Activated CD8-positive, alpha-beta T cell treated with anti-CD3 and anti-CD28 coated beads, Interleukin-2, amount 10 ng/mL, durations not matched to agents 7 days and 5 days (primary cell): ENCODE results near the gene DHPS. TPM values are rescaled to one million over a fixed set of nuclear protein-coding genes. Genes with fewer than 3 reads are reported as not detected.

Experiments used
- ATAC-seq: fragments of 150-1000 bp; cut with Tn5 transposase; one replicate; pipeline ENCODE4 v1.10.0; 2021; ENCODE audit warnings: moderate library complexity
- CTCF ChIA-PET: fragments of 350-600 bp; sonication (Branson Sonifier 250); formaldehyde crosslinking; loops from one replicate; lab custom pipeline; 2021; ENCODE audit warnings: antibody characterized with exemption; lab: Charles Lee
- POLR2A ChIA-PET: fragments of 350-600 bp; sonication (Branson Sonifier 250); formaldehyde crosslinking; loops from one replicate; lab custom pipeline; 2021; ENCODE audit warnings: antibody characterized with exemption; lab: Charles Lee
- DNase-seq: peaks from one replicate; pipeline ENCODE4 v3.0.0-alpha.2; 2020
- H3K27ac Mint-ChIP-seq: one replicate; pipeline ENCODE4 v1.8.0; 2021; ENCODE audit warnings: mild to moderate bottlenecking, mixed read lengths
- H3K27me3 Mint-ChIP-seq: one replicate; pipeline ENCODE4 v1.8.0; 2021; ENCODE audit warnings: low read depth, mixed read lengths
- H3K36me3 Mint-ChIP-seq: one replicate; pipeline ENCODE4 v1.8.0; 2021; ENCODE audit warnings: low read depth, mixed read lengths
- H3K4me1 Mint-ChIP-seq: one replicate; pipeline ENCODE4 v1.8.0; 2021; ENCODE audit warnings: low read depth, mixed read lengths
- H3K4me3 Mint-ChIP-seq: one replicate; pipeline ENCODE4 v1.8.0; 2021; ENCODE audit warnings: mild to moderate bottlenecking, mixed read lengths
- H3K9me3 Mint-ChIP-seq: one replicate; pipeline ENCODE4 v1.8.0; 2022; ENCODE audit warnings: mixed read lengths; ENCODE audit not compliant: insufficient read depth
- total RNA-seq, 2 experiments: library from RNA; stranded (reverse); gene quantifications; one replicate each; pipeline ENCODE4 v1.2.3, GENCODE V29; 2021

Gene DHPS
- total RNA-seq, 2 experiments from 2014 or later = 109 to 121 TPM

DNA sequence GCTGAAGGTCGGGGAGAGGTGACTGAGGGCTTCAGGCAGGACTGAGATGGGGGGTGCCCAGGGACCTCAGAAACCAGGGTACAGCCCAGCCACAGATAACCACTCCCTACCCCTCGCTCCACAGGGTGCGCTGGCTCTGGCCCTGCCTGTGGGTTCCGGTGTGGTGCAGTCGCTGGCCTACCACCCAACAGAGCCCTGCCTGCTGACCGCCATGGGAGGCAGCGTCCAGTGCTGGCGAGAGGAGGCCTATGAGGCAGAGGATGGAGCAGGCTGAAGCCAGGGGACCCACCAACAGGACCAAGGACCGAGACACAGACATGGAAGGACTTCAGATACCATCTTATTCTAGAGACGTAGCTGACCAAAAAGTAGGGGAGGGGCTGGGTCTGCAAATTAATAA, 6.3 kb downstream of the DHPS start:
- ChIA-PET CTCF (interaction anchor here (2.1 kb wide), 1 partner anchor 82 kb away, joined by 5 read pairs; no protein-coding TSS in a partner anchor), POLR2A (no interaction called here)
- no peak for ATAC-seq
- Mint-ChIP-seq H3K27ac (no peak overlapping the region), H3K27me3 (no peaks in the 10 kb centered on the region), H3K9me3 (no peaks in the 10 kb centered on the region), H3K4me3 (no peak overlapping the region), H3K36me3 (peaks cover 52% of the 10 kb centered on the region), H3K4me1 (peaks cover 29% of the 10 kb centered on the region)
- no peak for DNase-seq

DNA sequence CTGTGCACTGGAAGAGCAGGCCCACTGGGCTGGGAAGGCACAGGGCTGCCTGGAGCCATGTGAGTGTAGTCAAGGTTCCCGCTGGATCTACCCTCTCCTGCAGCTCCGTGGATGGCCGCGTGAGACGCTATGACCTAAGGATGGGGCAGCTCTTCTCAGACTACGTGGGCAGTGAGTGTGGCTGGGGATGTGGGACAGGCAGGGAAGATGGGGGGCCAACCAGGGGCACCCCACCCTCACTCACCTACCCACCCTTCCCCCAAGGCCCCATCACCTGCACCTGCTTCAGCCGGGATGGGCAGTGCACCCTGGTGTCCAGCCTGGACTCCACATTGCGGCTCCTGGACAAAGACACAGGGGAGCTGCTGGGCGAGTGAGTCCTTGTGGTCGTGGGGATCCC, 8.9 kb downstream of the DHPS start:
- no peaks in the 10 kb centered on the region for H3K9me3 Mint-ChIP-seq
- ATAC-seq (no peak), DNase-seq (no peak)
- peaks cover 34% of the 10 kb centered on the region for H3K4me1 Mint-ChIP-seq
- H3K4me3 Mint-ChIP-seq = no peak overlapping the region
- ChIA-PET CTCF (interaction anchor here (1.2 to 2.3 kb wide), 10 partner anchors 9 to 177 kb away, joined by 3 to 13 read pairs (median 6); partner anchors contain the start of genes DHPS, FBXW9, ZNF490 and ZNF791), POLR2A (interaction anchor here (1.6 kb wide), 1 partner anchor 109 kb away, joined by 4 read pairs; no protein-coding TSS in a partner anchor)
- no peak overlapping the region for H3K27ac Mint-ChIP-seq
- H3K36me3 Mint-ChIP-seq = peaks cover 47% of the 10 kb centered on the region
- H3K27me3 Mint-ChIP-seq = no peaks in the 10 kb centered on the region

DNA sequence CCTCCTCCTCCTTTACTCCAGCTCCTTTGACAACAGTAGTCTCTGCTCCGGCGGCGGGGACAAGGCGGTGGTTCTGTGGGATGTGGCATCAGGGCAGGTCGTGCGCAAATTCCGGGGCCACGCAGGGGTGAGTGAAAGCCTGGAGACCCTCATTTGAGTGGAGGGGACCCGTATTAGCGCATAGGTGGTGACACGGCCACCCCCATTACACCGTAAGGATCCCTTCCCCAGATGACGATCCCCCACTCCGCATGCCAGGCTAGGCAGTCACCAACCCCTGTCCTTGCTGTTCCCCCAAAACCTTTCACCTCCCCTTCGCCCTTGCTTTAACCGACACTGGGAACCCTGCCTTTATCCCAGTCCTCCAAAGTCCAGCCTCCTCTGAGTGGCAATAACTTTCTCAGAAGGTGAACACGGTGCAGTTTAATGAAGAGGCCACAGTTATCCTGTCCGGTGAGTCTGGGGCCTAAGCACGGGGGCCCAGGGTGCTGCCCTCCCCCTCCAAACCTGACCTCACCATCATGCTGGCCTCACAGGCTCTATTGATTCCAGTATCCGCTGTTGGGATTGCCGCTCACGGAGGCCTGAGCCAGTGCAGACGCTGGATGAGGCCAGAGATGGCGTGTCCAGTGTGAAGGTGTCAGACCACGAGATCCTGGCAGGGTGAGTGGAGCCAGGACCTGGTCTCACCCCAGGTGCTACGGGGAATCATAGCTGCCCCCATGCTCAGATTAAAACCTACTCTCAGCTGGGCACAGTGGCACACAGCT, 11.3 kb downstream of the DHPS start:
- H3K4me3 Mint-ChIP-seq = peak overlapping the region; percentile 86
- H3K9me3 Mint-ChIP-seq = no peaks in the 10 kb centered on the region
- H3K27ac Mint-ChIP-seq = peak overlapping the region; percentile 100
- ChIA-PET POLR2A (interaction anchor here (0.6 to 1.9 kb wide), 5 partner anchors 10 to 204 kb away, joined by 3 to 14 read pairs (median 4); partner anchors contain the start of gene DHPS), CTCF (interaction anchor here (1.0 to 1.8 kb wide), 3 partner anchors 107 to 177 kb away, joined by 3 to 4 read pairs (median 3); no protein-coding TSS in a partner anchor)
- H3K27me3 Mint-ChIP-seq = no peaks in the 10 kb centered on the region
- H3K36me3 Mint-ChIP-seq = peaks cover 32% of the 10 kb centered on the region
- H3K4me1 Mint-ChIP-seq = peaks cover 38% of the 10 kb centered on the region
- no peak for ATAC-seq
- no peak for DNase-seq

DNA sequence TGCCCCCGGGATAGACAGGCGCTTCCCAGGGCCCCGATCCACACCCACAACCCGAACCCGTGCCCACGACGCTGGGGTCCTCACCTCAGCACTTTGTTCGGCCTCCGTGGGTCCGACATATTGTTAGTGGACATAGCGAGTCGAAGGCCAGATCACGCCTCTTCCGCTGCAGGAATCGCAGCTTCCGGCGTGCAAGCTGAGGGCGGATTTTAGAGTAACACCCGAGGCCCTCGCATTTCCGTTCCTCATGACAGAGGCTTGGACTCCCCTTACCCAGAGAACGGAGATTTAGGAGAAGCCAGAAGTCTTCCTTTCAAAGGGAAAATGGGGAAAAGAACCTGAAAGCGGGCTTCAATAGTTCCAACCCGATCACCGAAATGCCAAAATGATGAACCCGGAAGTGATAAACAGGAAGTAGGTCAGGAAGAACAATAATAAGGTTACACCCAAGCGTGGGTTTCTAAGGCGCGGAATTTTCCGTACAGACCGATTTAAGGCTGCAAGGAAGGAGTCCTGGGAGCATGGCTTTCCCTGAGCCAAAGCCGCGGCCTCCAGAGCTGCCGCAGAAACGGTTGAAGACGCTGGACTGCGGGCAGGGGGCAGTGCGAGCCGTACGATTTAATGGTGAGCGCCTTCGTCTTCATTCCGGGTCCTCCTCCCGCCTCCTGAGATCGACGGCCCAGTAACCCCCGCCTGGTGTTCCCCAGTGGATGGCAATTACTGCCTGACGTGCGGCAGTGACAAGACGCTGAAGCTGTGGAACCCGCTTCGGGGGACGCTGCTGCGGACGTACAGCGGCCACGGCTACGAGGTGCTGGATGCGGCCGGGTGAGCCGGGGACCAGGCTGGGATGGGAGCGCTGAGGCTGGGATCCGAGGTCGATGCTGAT, 12.2 kb downstream of the DHPS start:
- peaks cover 36% of the 10 kb centered on the region for H3K36me3 Mint-ChIP-seq
- no peaks in the 10 kb centered on the region for H3K27me3 Mint-ChIP-seq
- H3K27ac Mint-ChIP-seq = peak overlapping the region; percentile 100
- peak overlapping the region; percentile 86 for H3K4me3 Mint-ChIP-seq
- no peaks in the 10 kb centered on the region for H3K9me3 Mint-ChIP-seq
- ATAC-seq = peak; percentile 36
- CTCF ChIA-PET = interaction anchor here (0.7 to 1.8 kb wide), 7 partner anchors 9 to 578 kb away, joined by 3 to 6 read pairs (median 4); no protein-coding TSS in a partner anchor
- peak; percentile 82 for DNase-seq
- H3K4me1 Mint-ChIP-seq = peaks cover 46% of the 10 kb centered on the region
- POLR2A ChIA-PET = interaction anchor here (0.6 to 1.9 kb wide), 7 partner anchors 9 to 204 kb away, joined by 3 to 14 read pairs (median 4); partner anchors contain the start of genes DHPS and GET3

DNA sequence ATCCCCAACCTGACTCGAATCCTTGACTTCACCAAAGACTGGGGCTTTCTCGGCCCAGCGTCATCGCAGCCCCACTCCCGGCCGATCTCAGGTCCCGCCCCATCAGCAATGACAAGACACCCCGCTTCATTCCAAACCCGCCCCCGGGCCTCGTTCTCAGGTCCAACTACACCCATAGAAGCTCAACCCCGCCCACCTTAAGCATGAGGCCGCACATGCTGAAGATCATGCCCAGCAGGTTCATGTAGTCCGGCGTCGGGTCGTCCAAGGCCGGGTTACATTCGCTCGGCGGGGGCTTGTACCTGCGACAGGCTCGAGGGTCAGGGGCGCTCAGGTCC, 12.8 kb downstream of the DHPS start:
- DNase-seq (peak; percentile 74), ATAC-seq (peak; percentile 24)
- H3K27ac Mint-ChIP-seq = peak overlapping the region; percentile 100
- no peaks in the 10 kb centered on the region for H3K27me3 Mint-ChIP-seq
- peaks cover 36% of the 10 kb centered on the region for H3K36me3 Mint-ChIP-seq
- H3K9me3 Mint-ChIP-seq = no peaks in the 10 kb centered on the region
- peak overlapping the region; percentile 86 for H3K4me3 Mint-ChIP-seq
- ChIA-PET POLR2A (interaction anchor here (0.6 to 1.9 kb wide), 6 partner anchors 9 to 506 kb away, joined by 3 to 14 read pairs (median 4); partner anchors contain the start of genes DHPS, GET3 and ZNF136), CTCF (interaction anchor here (0.7 to 1.8 kb wide), 5 partner anchors 9 to 578 kb away, joined by 3 to 6 read pairs (median 4); no protein-coding TSS in a partner anchor)
- peaks cover 51% of the 10 kb centered on the region for H3K4me1 Mint-ChIP-seq

DNA sequence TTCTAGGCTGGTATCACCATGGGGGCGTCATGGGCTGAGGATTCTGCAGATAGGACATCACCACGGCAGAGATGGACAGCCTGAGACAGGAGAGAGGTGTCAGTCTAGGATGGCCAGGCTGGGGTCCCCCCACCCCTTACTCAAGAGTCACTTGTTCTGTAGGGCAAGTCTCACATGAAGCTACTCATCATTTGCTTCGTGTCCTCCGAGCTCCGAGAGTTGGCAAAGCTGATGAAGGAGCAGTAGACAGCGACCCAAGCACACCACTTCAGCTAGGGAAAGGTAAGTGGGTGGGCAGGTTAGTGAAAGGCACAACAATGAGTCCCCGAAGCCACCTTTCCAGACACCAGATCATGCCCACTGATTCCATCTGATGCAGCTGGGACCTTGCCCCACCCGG, 13.3 kb downstream of the DHPS start:
- Mint-ChIP-seq H3K9me3 (no peaks in the 10 kb centered on the region), H3K4me1 (peaks cover 54% of the 10 kb centered on the region), H3K27me3 (no peaks in the 10 kb centered on the region), H3K4me3 (peak overlapping the region; percentile 86), H3K36me3 (peaks cover 40% of the 10 kb centered on the region), H3K27ac (peak overlapping the region; percentile 100)
- ATAC-seq (no peak), DNase-seq (no peak)
- ChIA-PET POLR2A (interaction anchor here (0.6 to 1.9 kb wide), 6 partner anchors 12 to 505 kb away, joined by 3 to 14 read pairs (median 4); partner anchors contain the start of genes DHPS, GET3 and ZNF136), CTCF (interaction anchor here (1.1 to 1.8 kb wide), 2 partner anchors 105 to 577 kb away, joined by 4 read pairs; no protein-coding TSS in a partner anchor)

DNA sequence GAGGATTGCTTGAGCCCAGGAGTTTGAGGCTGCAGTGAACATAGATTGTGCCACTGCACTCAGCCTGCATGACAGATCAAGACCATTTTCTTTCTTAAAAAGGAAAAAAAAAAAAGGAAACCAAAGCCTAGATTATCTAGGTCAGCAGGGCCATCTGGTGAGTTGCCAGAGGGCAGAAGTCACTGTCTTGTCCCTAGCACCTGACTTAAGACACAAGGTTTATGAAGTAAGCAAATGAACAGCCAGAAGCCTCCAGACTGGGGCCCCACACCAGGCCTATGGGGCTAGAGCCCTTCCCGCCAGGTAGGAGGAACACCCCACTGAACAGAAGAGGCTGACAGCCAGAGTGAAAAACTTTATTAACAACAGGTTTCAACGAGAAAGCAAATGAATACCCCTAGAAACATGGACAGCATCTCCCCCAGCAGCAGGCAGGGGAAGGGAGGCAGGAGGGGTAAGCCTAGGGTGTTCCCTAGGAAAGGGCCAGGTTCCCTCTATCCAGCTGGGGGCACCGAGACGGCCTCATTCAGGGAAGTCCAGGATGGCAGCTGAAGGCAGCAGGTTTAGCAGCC, 13.9 kb downstream of the DHPS start:
- DNase-seq (no peak), ATAC-seq (no peak)
- Mint-ChIP-seq H3K4me1 (peaks cover 54% of the 10 kb centered on the region), H3K36me3 (peaks cover 45% of the 10 kb centered on the region), H3K27me3 (no peaks in the 10 kb centered on the region), H3K9me3 (no peaks in the 10 kb centered on the region), H3K27ac (peak overlapping the region; percentile 64), H3K4me3 (peak overlapping the region; percentile 86)
- POLR2A ChIA-PET = interaction anchor here (0.6 kb wide), 1 partner anchor 67 kb away, joined by 3 read pairs; no protein-coding TSS in a partner anchor
- CTCF ChIA-PET = interaction anchor here (2.2 kb wide), 1 partner anchor 28 kb away, joined by 10 read pairs; no protein-coding TSS in a partner anchor

DNA sequence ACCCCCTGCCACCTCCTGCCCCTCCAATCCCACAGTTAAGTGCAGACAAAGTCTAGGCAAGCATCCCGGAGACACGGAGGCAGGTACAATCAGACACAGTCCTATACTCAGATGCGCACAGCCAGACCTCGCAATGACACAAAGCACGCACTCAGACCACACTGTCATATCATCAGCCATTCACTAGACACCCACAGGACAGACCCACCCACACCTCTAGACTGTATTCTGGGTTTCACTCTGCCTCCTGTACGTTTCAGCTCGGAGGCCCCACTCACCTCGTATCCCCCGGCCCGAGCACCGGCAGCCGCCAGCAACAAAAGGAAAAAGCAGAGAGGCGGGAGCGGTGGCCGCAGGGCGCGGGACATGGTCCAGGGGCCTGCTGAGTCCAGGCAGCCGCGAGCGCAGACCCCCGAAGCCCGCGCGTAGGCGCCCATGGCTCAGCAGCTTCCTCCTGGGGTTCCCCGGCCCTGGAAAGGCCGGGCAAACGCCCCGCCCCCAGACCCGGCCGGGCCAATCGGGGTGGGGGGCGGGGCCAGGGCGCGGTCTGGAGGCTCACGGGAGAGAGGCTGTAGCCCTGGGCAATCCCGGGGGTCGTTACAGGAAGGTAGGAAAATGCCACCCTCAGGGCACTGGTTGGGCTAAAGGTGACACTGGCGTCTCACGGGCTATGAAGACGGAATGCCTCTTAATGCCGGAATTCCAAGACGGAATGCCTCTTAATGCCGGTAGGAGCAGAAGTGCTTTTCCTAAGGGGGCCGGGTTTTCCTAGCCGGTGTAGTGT, 15.2 kb downstream of the DHPS start, which contains the start of the genes MAN2B1 and WDR83:
MAN2B1 (minus strand) TSS at position 478 of the 784 bp plus-strand sequence; CDS start at position 437, 41 bp downstream.
WDR83 (plus strand) TSS at position 543 of the 784 bp plus-strand sequence. CDS start 2,984 bp downstream, outside the sequence.
- H3K36me3 Mint-ChIP-seq = peaks cover 40% of the 10 kb centered on the region
- POLR2A ChIA-PET = interaction anchor here (0.6 to 1.0 kb wide), 4 partner anchors 26 to 271 kb away, joined by 3 read pairs; no protein-coding TSS in a partner anchor
- peak; percentile 78 for ATAC-seq
- no peaks in the 10 kb centered on the region for H3K27me3 Mint-ChIP-seq
- CTCF ChIA-PET = interaction anchor here (0.6 to 2.2 kb wide), 4 partner anchors 22 to 103 kb away, joined by 3 to 10 read pairs (median 6); no protein-coding TSS in a partner anchor
- peak within 1 kb of the TSS; percentile 86 for H3K4me3 Mint-ChIP-seq
- H3K9me3 Mint-ChIP-seq = no peaks in the 10 kb centered on the region
- peak; percentile 79 for DNase-seq
- peaks cover 51% of the 10 kb centered on the region for H3K4me1 Mint-ChIP-seq
- peak within 1 kb of the TSS; percentile 78 for H3K27ac Mint-ChIP-seq

DNA sequence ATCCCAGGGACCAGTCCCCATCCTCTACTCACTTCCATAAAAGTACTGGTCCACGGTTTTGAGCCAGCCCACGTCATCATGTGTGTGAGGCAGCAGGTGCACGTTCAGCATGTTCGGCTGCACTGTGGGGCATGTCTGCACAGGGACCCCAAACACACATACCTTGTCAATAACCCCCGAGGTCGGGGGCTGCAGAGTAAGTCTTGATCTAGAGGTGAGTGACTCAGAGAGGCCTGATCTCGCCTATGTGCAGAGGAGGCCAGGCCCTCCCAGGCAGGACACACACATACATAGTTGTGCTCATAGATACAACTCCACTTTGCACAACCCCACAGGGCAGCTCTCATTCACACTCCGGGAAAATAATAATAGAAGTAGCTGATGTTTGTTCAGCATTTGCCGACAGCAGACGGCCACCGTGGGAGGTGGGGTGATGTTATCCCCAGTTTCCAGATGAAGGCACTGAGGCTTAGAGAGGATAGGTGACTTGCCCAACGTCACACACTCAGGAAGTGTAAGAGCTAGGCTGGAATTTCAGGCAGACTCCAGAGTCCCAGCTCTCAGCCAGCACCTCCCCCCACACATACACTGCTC, 15.9 kb downstream of the DHPS start:
- ATAC-seq (peak; percentile 9), DNase-seq (peak; percentile 43)
- peak overlapping the region; percentile 86 for H3K4me3 Mint-ChIP-seq
- peaks cover 47% of the 10 kb centered on the region for H3K36me3 Mint-ChIP-seq
- no peaks in the 10 kb centered on the region for H3K9me3 Mint-ChIP-seq
- no peaks in the 10 kb centered on the region for H3K27me3 Mint-ChIP-seq
- CTCF ChIA-PET = interaction anchor here (0.6 to 2.2 kb wide), 5 partner anchors 22 to 102 kb away, joined by 3 to 10 read pairs (median 3); no protein-coding TSS in a partner anchor
- peak overlapping the region; percentile 78 for H3K27ac Mint-ChIP-seq
- H3K4me1 Mint-ChIP-seq = peaks cover 49% of the 10 kb centered on the region
- POLR2A ChIA-PET = interaction anchor here (0.6 to 1.0 kb wide), 4 partner anchors 26 to 272 kb away, joined by 3 read pairs; no protein-coding TSS in a partner anchor
